ENCODE measurements around the gene MYO9B.
"Not testable (repeated sequence)": the region's sequence is repeated elsewhere in the genome, so short reads cannot be mapped to it uniquely, and the experiment has no call there.

The MYO9B gene

GRCh38 chr19:17088552-17088951 is 13.0 kb downstream of the MYO9B start:
- DNase-seq (ENCODE audit: insufficient read length, low spot score) = no peak
- no peak for FAIRE-seq

DNA sequence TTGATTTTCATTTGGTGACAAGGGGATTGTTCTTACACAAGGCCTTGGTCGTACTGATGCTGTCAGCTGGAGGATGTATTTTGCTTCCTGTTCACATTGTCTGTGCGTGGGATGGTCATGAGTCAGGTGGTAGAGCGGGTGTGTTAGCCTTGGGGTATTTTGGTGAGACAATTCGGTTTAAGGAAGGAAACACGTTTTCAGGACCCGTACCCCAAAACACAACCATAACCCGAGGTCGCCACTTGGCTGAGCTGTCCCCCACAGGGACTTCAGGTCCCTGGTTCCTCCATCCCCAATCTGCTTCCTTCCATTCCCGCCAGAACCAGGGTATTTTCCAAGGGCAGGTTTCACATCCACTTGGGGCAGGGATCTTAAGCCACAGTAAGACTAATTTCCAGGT is 15.0 kb downstream of the MYO9B start:
- FAIRE-seq (no peak), DNase-seq (ENCODE audit: insufficient read length, low spot score) (no peak)

GRCh38 chr19:17091758-17092333 is 16.3 kb downstream of the MYO9B start:
- DNase-seq (ENCODE audit: insufficient read length, low spot score) (peak; percentile 40), FAIRE-seq (no peak)

DNA sequence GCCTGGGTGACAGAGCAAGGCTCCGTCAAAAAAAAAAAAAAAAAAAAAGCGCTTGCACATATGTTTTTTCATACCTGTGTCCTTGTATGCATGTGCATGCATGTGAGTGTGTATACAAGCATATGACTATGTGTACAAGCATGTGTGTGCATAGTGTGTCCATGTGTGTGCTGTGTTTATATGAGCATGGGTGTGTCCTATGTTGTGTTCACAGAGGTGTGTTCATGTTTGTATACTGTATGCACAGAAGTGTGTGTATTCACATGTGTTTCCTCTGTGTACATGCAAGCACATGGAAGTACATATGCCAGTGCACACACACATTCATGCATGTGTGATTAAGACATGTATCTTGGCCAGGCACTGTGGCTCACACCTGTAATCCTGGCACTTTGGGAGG is 17.1 kb downstream of the MYO9B start:
- no peak for DNase-seq (ENCODE audit: insufficient read length, low spot score)
- FAIRE-seq = no peak

DNA sequence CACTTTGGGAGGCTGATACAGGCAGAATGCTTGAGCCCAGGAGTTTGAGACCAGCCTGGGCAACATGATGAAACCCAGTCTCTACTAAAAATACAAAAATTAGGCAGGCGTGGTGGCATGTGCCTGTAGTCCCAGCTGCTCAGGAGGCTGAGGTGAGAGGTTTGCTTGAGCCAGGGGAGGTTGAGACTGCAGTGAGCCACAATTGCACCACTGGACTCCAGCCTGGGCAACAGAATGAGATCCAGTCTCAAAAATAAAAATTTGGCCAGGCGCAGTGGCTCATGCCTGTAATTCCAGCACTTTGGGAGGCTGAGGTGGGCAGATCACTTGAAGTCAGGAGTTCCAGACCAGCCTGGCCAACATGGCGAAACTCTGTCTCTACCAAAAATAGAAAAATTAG is 19.1 kb downstream of the MYO9B start:
- FAIRE-seq; DNase-seq (ENCODE audit: insufficient read length, low spot score): not testable (repeated sequence)

- no peak for FAIRE-seq
- no peak for DNase-seq (ENCODE audit: insufficient read length, low spot score)
Measured at GRCh38 chr19:17095141-17095919, 19.8 kb downstream of the MYO9B start.

DNA sequence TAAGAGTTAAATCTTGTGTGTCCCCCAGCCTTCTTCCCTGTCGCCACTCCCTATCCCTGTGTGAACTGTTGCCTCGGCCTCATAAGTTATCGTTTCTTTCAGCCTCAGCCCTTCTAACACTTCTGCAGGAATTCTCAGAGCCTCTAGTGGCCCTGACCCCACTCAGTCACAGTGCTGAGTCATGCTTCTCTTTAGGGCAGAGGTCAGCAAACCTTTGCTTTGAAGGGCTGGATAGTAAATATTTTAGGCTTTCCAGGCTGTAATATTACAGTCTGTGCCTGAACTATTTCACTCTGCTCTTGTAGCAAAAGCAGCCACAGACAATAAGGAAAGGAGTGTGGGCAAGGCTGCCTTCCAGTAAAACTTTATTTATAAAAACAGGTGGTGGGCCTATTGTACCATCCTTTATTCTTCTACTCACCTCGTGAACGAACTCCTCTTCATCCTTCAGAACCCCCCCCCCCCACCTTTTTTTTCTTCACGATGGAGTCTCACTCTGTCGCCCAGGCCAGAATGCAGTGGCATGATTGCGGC is 22.1 kb downstream of the MYO9B start:
- no peak for DNase-seq (ENCODE audit: insufficient read length, low spot score)
- no peak for FAIRE-seq

- FAIRE-seq (no peak), DNase-seq (ENCODE audit: insufficient read length, low spot score) (no peak)
Measured at GRCh38 chr19:17098326-17098725, 22.7 kb downstream of the MYO9B start.

DNA sequence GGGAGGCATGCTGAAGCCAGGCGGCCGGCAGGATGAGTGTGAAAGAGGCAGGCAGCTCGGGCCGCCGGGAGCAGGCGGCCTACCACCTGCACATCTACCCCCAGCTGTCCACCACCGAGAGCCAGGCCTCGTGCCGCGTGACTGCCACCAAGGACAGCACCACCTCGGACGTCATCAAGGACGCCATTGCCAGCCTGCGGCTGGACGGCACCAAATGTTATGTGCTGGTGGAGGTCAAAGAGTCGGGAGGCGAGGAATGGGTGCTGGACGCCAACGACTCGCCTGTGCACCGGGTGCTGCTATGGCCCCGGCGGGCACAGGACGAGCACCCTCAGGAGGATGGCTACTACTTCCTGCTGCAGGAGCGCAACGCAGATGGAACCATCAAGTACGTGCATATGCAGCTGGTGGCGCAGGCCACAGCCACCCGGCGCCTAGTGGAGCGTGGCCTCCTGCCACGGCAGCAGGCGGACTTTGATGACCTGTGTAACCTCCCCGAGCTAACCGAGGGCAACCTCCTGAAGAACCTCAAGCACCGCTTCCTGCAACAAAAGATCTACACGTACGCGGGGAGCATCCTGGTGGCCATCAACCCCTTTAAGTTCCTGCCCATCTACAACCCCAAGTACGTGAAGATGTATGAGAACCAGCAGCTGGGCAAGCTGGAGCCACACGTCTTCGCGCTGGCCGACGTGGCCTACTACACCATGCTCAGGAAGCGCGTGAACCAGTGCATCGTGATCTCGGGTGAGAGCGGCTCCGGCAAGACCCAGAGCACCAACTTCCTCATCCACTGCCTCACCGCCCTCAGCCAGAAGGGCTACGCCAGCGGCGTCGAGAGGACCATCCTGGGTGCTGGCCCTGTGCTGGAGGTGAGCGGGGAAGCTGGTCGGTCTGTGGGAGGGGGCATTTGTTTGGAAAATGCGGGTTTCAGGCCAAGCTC is 26.4 kb downstream of the MYO9B start:
- DNase-seq (ENCODE audit: insufficient read length, low spot score) = no peak
- FAIRE-seq = no peak

DNA sequence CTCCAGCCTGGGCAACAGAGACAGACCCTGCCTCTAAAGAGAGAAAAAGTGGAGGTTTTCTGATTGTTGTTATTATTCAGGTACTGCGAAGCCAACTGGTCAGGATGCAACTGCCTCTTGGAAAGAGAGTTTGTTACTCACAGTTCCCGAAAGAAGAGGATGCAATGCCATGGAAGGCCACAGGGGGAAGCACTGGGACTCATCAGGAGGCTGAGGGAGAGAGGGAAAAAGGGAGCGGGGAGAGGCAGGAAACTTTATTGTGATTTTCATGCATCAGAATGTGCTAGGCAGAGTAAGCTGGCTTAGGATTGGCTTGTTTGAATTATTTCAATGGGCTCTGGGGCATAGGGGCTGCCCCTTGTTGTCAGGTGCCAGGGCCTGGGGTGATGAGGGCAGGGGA is 27.6 kb downstream of the MYO9B start:
- DNase-seq (ENCODE audit: insufficient read length, low spot score) (no peak), FAIRE-seq (no peak)

- DNase-seq (ENCODE audit: insufficient read length, low spot score) (no peak), FAIRE-seq (no peak)
Measured at GRCh38 chr19:17104679-17105078, 29.1 kb downstream of the MYO9B start.

GRCh38 chr19:17105556-17105955 is 30.0 kb downstream of the MYO9B start:
- DNase-seq (ENCODE audit: insufficient read length, low spot score) (peak; percentile 54), FAIRE-seq (peak; percentile 95)

DNA sequence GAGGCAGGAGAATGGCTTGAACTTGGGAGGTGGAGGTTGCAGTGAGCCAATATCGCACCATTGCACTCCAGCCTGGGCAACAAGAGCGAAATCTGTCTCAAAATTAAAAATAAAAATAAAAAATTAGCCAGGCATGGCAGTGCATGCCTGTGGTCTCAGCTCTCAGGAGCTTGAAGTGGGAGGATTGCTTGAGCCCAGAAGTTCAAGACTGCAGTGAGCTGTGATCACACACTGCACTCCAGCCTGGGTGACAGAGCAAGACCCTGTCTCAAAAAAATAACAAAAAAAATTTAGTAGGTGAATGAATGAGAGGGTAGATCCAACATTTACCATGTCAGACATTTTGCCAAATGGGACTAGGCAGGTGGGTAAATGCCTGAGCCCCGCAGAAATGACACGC is 31.4 kb downstream of the MYO9B start:
- DNase-seq (ENCODE audit: insufficient read length, low spot score); FAIRE-seq: not testable (repeated sequence)

GRCh38 chr19:17107546-17108452 is 32.2 kb downstream of the MYO9B start:
- DNase-seq (ENCODE audit: insufficient read length, low spot score) (no peak), FAIRE-seq (peak; percentile 52)

GRCh38 chr19:17108453-17108784 is 32.8 kb downstream of the MYO9B start:
- DNase-seq (ENCODE audit: insufficient read length, low spot score) (no peak), FAIRE-seq (no peak)

GRCh38 chr19:17109300-17109699 is 33.7 kb downstream of the MYO9B start:
- FAIRE-seq (no peak), DNase-seq (ENCODE audit: insufficient read length, low spot score) (no peak)

DNA sequence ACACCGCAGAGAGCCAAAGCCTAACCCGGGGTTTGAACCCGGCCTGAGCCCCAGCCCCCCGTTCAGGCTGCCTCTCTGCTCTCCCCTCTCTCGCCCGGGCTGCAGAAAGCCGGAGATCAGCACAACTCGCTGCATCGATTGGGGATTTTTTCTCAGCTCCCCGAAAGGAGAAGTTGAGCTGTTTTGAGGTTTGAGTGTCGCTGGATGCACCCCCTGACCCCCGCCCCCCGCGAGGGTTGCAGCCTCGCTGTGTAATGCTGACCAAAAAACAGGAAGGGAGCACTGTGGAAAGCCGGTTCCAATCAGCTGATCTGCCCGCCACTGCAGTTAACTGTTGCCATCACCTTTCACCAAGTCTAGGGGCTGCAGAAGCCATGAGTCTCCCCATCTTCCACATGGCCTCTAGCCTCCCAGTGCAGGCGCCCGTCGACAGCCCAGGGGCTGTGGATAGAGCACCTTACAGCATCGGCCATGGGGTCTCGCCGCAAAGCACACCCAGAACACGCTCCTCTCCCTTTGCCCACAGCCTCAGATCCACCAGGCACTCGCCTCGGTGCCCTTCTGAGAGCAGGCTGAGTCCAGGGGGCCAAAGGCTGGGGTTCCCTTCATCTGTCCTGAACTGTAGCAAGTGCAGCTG is 34.5 kb downstream of the MYO9B start:
- DNase-seq (ENCODE audit: insufficient read length, low spot score) (peak; percentile 59), FAIRE-seq (peak; percentile 79)

DNA sequence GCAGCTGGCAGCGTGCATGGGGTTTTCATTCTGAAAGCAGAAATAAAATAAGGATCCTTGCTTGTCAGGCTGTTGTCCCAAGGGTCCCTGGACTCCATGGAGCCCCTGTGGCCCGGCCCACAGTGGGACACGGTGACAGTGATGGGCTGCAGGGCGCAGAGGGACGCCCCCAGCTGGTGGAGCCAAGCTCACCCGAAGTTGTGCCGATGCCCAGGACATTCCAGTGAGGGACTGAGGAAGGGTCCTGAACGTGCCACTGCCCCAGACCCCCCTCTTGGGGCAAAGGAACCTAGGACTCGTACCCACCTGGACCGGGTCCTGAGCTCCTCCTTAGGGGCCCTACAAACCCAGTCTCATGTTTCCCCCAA is 35.0 kb downstream of the MYO9B start:
- DNase-seq (ENCODE audit: insufficient read length, low spot score) = no peak
- FAIRE-seq = no peak

- DNase-seq (ENCODE audit: insufficient read length, low spot score) (no peak), FAIRE-seq (no peak)
Measured at GRCh38 chr19:17111766-17112165, 36.2 kb downstream of the MYO9B start.

DNA sequence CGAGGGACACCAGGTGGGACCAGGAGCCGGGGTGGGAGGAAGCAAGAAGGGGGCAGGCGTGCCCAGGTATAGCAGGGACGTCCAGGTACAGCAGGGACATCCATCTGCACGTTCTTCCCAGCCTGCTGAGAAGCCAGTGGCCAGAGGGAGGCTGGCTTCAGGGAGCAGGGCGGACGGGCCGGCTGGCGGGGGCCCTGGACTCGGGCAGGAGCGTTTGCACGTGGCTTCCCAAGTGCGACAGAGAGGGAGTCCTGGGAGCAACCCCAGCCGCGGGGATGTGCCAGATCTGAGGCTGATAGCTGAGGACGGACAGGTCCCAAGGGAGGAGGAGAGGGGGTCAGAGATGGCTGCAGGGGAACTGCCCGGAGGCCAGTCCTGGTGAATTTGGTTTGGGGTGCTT is 36.7 kb downstream of the MYO9B start:
- DNase-seq (ENCODE audit: insufficient read length, low spot score) (no peak), FAIRE-seq (no peak)

Measured in GM19239 (cell line).